Measurements from ENCODE around the gene ADARB2. TPM values are rescaled to one million over a fixed set of nuclear protein-coding genes. Genes with fewer than 3 reads are reported as not detected.

The ADARB2 gene
- total and polyA plus RNA-seq, 3 experiments from 2014 or later, result not detected

DNA sequence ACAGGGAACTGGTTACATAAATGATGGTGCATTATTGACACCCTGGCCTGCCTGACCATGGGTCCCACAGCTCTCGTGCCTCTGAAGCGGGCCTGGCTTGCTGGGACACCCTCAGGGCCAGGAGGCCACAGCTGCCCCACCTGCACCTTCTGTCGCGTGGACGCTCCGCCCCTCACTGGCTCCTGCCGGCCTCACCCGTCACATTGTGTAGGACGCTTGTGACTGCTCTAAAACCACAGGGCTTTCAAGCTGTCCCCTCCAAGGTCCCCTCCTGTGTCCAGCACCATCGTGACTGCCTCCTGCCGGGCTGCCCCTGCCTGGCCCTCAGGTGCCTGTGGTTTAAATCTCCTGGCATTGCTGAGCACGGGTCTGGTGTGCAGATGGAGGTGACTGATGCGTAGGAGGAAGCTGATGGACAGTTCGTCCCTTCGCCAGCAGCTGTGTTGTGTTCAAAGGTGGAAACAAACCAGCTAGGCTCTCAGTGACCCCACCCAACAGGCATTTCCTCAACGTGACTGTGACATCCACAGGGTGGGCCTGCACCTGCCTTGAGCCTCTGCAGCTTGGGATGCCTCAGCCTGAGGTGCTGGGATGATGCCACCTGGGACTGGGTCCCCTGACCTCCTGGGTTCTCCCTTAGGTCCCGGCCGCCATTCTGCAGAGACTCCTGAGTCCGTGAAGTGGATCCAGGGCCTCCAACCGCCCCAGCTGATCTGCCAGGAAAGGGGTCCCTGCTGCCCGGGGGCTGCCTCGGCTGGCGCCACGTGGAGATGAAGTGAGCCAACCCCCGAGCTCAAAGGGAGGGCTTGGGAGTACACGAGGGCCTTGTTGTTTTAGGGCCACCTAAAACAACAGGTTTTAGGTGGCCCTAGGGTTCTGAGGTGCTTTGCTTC lies 532.6 kb downstream of the ADARB2 start:
- no peak overlapping the region for H3K27ac ChIP-seq (ENCODE audit: low read depth, low read length)
- POLR2A ChIA-PET, result no interaction called here
- no peaks in the 10 kb centered on the region for H3K4me1 Mint-ChIP-seq
- no peaks in the 10 kb centered on the region for H3K36me3 ChIP-seq (ENCODE audit: insufficient read depth, low read length)
- no peak overlapping the region for H3K27ac Mint-ChIP-seq
- no peak for DNase-seq
- H3K36me3 Mint-ChIP-seq, result no peaks in the 10 kb centered on the region
- no peaks in the 10 kb centered on the region for H3K9me3 Mint-ChIP-seq
- H3K4me3 Mint-ChIP-seq, result no peak overlapping the region
- peaks cover 0 to 3% of the 10 kb centered on the region in 2 donors for H3K27me3 Mint-ChIP-seq
- no peak overlapping the region for H3K4me3 ChIP-seq (ENCODE audit: low read length)
- H3K9me3 ChIP-seq (ENCODE audit: low read length), result no peaks in the 10 kb centered on the region
- CTCF ChIA-PET, result no interaction called here
- no peaks in the 10 kb centered on the region for H3K4me1 ChIP-seq (ENCODE audit: insufficient read depth, low read length)
- no peaks in the 10 kb centered on the region for H3K27me3 ChIP-seq (ENCODE audit: insufficient read depth, low read length, poor library complexity, severe bottlenecking)

DNA sequence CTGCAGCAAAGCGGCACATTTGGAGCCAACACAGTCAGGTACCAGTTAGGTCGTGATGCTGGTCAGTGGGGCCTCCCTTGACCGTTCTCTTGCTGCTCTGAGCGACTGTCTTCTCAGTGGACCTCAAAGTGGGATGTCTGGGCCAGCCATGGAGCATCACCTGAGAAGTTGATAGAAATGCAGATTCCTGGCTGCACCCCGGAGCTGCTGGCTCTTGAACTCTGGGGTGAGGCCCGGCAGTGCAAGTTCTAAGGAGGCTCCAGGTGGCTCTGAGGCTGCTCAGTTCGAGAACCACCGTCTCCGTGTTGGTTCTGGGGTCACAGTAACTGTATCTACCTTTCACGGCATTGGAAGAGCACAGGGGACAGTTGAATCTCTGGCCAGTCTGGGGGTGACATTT lies 533.6 kb downstream of the ADARB2 start:
- Mint-ChIP-seq H3K27me3 (peaks cover 0 to 3% of the 10 kb centered on the region in 2 donors), H3K4me1 (no peaks in the 10 kb centered on the region), H3K9me3 (no peaks in the 10 kb centered on the region), H3K4me3 (no peak overlapping the region), H3K36me3 (no peaks in the 10 kb centered on the region), H3K27ac (no peak overlapping the region)
- no peak for DNase-seq
- no peaks in the 10 kb centered on the region for H3K27me3 ChIP-seq (ENCODE audit: insufficient read depth, low read length, poor library complexity, severe bottlenecking)
- CTCF ChIA-PET, result no interaction called here
- H3K9me3 ChIP-seq (ENCODE audit: low read length), result no peaks in the 10 kb centered on the region
- POLR2A ChIA-PET, result no interaction called here
- H3K4me1 ChIP-seq (ENCODE audit: insufficient read depth, low read length), result no peaks in the 10 kb centered on the region
- no peaks in the 10 kb centered on the region for H3K36me3 ChIP-seq (ENCODE audit: insufficient read depth, low read length)
- no peak overlapping the region for H3K27ac ChIP-seq (ENCODE audit: low read depth, low read length)
- H3K4me3 ChIP-seq (ENCODE audit: low read length), result no peak overlapping the region

DNA sequence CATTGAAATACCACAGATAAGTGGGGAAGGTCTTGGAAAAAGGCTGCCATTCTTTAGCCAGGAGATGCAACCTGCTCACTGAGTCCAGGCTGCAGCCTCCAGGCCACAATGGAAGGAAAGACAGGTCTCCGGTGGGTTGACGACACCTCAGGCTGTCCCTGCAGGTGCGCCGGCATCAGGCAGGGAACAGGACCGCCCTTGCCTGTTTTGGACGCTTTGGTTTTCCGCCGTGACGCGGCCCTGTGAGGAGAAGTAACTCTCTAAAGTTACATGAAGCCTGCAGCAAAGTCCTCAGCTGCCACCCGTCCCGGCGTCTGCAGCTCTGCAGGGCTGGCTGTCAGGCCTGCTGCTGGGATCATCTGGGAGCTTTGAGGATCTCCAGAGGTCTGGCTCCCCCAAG lies 534.1 kb downstream of the ADARB2 start:
- H3K4me3 ChIP-seq (ENCODE audit: low read length), result no peak overlapping the region
- H3K9me3 ChIP-seq (ENCODE audit: low read length), result no peaks in the 10 kb centered on the region
- no peaks in the 10 kb centered on the region for H3K36me3 ChIP-seq (ENCODE audit: insufficient read depth, low read length)
- H3K36me3 Mint-ChIP-seq, result no peaks in the 10 kb centered on the region
- no peak overlapping the region for H3K27ac Mint-ChIP-seq
- DNase-seq, result no peak
- H3K9me3 Mint-ChIP-seq, result no peaks in the 10 kb centered on the region
- POLR2A ChIA-PET, result no interaction called here
- H3K4me1 Mint-ChIP-seq, result no peaks in the 10 kb centered on the region
- CTCF ChIA-PET, result no interaction called here
- H3K4me1 ChIP-seq (ENCODE audit: insufficient read depth, low read length), result no peaks in the 10 kb centered on the region
- no peak overlapping the region for H3K4me3 Mint-ChIP-seq
- peaks cover 0 to 3% of the 10 kb centered on the region in 2 donors for H3K27me3 Mint-ChIP-seq
- no peak overlapping the region for H3K27ac ChIP-seq (ENCODE audit: low read depth, low read length)
- no peaks in the 10 kb centered on the region for H3K27me3 ChIP-seq (ENCODE audit: insufficient read depth, low read length, poor library complexity, severe bottlenecking)

DNA sequence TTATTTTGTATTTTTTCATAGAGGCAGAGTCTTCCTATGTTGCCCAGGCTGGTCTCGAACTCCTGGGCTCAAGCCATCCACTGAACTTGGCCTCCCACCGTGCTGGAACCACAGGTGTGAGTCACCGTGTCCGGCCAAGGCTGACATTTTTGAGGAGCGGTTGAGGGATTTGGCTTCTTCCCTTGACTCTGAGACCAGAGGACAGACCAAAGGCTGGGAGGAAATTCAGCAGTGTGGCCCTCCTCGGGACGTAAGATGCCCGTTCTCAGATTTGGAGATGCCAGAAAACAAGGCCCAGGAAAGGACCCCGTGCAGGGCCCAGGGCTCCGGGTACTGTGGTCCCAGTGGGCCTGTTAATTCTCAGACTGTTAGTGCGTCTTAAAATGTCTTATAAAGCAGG lies 535.0 kb downstream of the ADARB2 start:
- H3K27ac ChIP-seq (ENCODE audit: low read depth, low read length), result no peak overlapping the region
- H3K4me3 ChIP-seq (ENCODE audit: low read length), result no peak overlapping the region
- peak overlapping the region in 1 of 8 donors; percentile 65 for H3K27ac Mint-ChIP-seq
- H3K27me3 ChIP-seq (ENCODE audit: insufficient read depth, low read length, poor library complexity, severe bottlenecking), result no peaks in the 10 kb centered on the region
- H3K4me3 Mint-ChIP-seq, result no peak overlapping the region
- no peaks in the 10 kb centered on the region for H3K4me1 Mint-ChIP-seq
- H3K27me3 Mint-ChIP-seq, result peaks cover 0 to 3% of the 10 kb centered on the region in 2 donors
- no peaks in the 10 kb centered on the region for H3K9me3 Mint-ChIP-seq
- no peaks in the 10 kb centered on the region for H3K36me3 ChIP-seq (ENCODE audit: insufficient read depth, low read length)
- CTCF ChIA-PET, result no interaction called here
- no peaks in the 10 kb centered on the region for H3K9me3 ChIP-seq (ENCODE audit: low read length)
- POLR2A ChIA-PET, result no interaction called here
- DNase-seq, result no peak
- no peaks in the 10 kb centered on the region for H3K36me3 Mint-ChIP-seq
- H3K4me1 ChIP-seq (ENCODE audit: insufficient read depth, low read length), result no peaks in the 10 kb centered on the region

DNA sequence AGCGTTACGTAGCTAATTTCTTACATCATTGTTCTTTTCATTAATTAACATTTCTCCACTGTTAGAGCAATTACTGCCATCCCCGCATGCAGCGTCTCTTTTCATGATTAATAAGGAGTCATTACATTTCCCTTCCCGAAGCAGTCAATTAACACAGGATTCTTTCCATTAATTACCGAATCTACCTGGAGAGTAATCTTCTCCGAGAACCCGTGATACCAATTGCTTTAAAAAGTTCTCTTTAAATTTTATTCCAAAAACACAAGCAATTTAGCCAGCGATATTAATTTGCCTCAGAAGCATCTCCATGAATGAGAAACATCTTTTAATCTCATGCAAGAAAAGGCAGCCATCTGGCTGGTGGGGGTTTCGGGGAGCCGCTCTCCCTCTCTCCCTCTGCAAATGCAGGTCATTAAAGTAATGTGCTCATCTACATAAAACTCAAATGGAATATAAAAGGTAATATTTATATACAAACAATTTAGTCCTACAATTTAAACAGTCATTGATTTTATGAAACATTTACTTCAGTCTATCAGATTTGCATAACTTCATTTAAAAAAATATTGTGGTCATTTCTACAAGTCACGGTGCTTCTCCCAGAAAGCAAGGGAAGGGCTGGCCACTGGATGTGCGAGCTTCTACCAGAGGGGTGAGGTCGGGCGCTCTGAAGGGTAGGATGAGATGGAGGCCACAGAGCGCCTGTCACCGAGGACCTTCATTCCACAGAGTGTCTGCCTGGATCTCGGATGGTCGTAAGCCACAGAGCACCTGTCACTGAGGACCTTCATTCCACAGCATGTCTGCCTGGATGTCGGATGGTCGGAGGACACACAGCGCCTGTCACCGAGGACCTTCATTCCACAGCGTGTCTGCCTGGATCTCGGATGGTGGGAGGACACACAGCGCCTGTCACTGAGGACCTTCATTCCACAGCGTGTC lies 536.2 kb downstream of the ADARB2 start:
- Histone ChIP-seq H3K4me1 (ENCODE audit: insufficient read depth, low read length) (no peaks in the 10 kb centered on the region), H3K4me3 (ENCODE audit: low read length) (no peak overlapping the region), H3K27ac (ENCODE audit: low read depth, low read length) (no peak overlapping the region), H3K27me3 (ENCODE audit: insufficient read depth, low read length, poor library complexity, severe bottlenecking) (peaks cover 3% of the 10 kb centered on the region), H3K36me3 (ENCODE audit: insufficient read depth, low read length) (no peaks in the 10 kb centered on the region), H3K9me3 (ENCODE audit: low read length) (no peaks in the 10 kb centered on the region)
- Mint-ChIP-seq H3K36me3 (no peaks in the 10 kb centered on the region), H3K27ac (no peak overlapping the region), H3K4me3 (no peak overlapping the region), H3K4me1 (no peaks in the 10 kb centered on the region), H3K27me3 (peaks cover under 1 to 10% of the 10 kb centered on the region in 2 donors), H3K9me3 (no peaks in the 10 kb centered on the region)
- DNase-seq, result no peak
- CTCF ChIA-PET, result no interaction called here
- POLR2A ChIA-PET, result no interaction called here

DNA sequence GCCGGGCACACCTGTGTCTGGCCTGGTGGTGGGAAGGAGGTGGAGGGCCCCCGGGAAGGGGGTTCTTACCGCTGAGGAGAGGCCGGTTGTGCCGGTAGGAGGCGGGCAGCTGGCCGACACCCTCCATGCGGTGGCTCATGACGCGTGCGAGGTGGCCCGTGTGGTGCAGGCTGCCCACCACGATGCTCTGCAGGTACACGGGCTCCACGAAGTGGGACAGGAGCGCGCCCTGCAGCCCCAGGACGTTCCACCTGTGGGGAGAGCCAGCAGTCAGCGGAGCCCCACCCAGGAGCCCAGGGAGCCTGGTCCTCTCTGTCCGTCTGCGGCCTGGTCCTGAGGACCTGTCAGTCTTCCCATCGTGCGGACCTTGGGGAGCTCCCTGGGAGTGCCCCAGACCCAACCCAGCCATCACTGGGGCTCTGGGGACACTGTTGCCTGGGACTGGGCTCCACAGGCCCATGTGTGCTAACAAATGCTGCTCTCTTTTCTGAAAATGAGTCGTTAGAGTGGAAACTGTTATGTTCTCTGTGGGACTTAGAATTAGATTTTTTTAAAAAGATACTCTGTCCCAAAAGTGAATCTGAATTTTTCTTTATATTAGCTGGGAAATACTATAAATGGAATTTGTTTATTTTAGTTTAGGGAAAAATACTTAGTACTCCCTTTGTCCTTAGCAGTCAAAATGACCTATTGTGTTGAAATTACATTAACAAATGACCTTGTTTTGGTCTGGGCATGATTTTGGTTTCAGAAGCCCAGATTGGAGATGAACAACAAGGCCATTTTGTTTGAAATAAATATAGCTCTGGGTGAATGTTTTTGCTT lies 537.2 kb downstream of the ADARB2 start:
- no peak overlapping the region for H3K27ac Mint-ChIP-seq
- H3K4me3 Mint-ChIP-seq, result no peak overlapping the region
- no peak for DNase-seq
- Histone ChIP-seq H3K27me3 (ENCODE audit: insufficient read depth, low read length, poor library complexity, severe bottlenecking) (peaks cover 3% of the 10 kb centered on the region), H3K36me3 (ENCODE audit: insufficient read depth, low read length) (no peaks in the 10 kb centered on the region), H3K9me3 (ENCODE audit: low read length) (no peaks in the 10 kb centered on the region), H3K4me1 (ENCODE audit: insufficient read depth, low read length) (no peaks in the 10 kb centered on the region), H3K4me3 (ENCODE audit: low read length) (no peak overlapping the region), H3K27ac (ENCODE audit: low read depth, low read length) (no peak overlapping the region)
- peaks cover 6 to 13% of the 10 kb centered on the region in 2 donors for H3K27me3 Mint-ChIP-seq
- ChIA-PET POLR2A (no interaction called here), CTCF (no interaction called here)
- H3K4me1 Mint-ChIP-seq, result no peaks in the 10 kb centered on the region
- no peaks in the 10 kb centered on the region for H3K9me3 Mint-ChIP-seq
- H3K36me3 Mint-ChIP-seq, result no peaks in the 10 kb centered on the region

DNA sequence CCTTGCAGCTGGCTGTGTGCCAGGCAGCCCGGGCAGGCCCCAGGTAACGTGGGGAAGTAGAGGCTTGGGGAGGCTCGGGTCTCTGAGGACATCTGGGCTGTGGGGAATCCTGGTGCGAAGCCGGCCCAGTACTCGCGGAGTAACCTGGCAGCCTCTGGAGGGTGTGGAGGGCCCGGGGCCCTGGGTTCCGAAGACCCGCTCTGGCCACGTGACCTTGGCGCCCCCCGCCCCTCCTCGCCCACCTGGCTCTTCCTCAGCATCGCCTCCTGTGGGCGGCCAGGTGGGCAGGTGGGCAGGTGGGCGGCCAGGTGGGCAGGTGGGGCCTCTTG lies 538.0 kb downstream of the ADARB2 start:
- Mint-ChIP-seq H3K36me3 (no peaks in the 10 kb centered on the region), H3K4me1 (peaks cover 0 to 3% (median 0%) of the 10 kb centered on the region in 3 donors), H3K27ac (peak overlapping the region in 1 of 8 donors; percentile 29), H3K9me3 (no peaks in the 10 kb centered on the region), H3K4me3 (no peak overlapping the region), H3K27me3 (peaks cover 8 to 13% of the 10 kb centered on the region in 2 donors)
- Histone ChIP-seq H3K27me3 (ENCODE audit: insufficient read depth, low read length, poor library complexity, severe bottlenecking) (peaks cover 3% of the 10 kb centered on the region), H3K4me3 (ENCODE audit: low read length) (no peak overlapping the region), H3K36me3 (ENCODE audit: insufficient read depth, low read length) (no peaks in the 10 kb centered on the region), H3K9me3 (ENCODE audit: low read length) (no peaks in the 10 kb centered on the region), H3K27ac (ENCODE audit: low read depth, low read length) (no peak overlapping the region), H3K4me1 (ENCODE audit: insufficient read depth, low read length) (no peaks in the 10 kb centered on the region)
- DNase-seq, result no peak
- ChIA-PET CTCF (no interaction called here), POLR2A (no interaction called here)
